ENCODE data around the gene NUTM1. TPM values are rescaled to one million over a fixed set of nuclear protein-coding genes. Genes with fewer than 3 reads are reported as not detected.
"Not testable (repeated sequence)": the region's sequence is repeated elsewhere in the genome, so short reads cannot be mapped to it uniquely, and the experiment has no call there.

Gene NUTM1
- total RNA-seq, 4 donors from 2014 or later, result 0.10 TPM; not detected in 3

DNA sequence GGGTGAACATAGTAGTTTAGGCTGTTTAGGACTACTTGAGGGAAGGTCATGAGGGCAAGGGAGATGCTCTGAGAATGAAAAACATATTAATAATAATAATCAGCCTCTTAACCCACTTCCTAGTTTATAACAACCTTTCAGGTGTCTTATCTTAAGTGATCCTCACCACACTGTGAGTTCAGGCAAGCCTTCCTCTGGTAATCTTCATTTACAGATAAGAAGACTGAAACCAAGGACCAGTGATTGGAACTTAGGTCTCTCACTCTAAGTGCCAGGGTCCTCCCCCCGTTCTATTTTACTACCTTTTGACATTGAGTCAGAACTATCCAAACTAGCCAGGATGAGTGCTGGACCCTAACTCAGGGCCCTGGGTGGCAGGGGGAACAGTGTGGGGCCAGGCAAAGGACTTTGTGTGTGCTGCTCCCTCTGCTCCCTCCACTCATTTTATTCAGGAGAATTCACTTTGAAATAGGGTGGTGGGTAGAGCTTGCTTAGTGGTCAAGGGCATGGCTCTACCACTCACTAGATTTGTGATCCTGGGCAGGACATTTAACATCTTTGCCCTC lies 5.7 kb downstream of the NUTM1 start:
- no peaks in the 10 kb centered on the region for H3K27me3 ChIP-seq
- DNase-seq (ENCODE audit: low spot score in 2 of 2), result no peak
- H3K4me1 ChIP-seq, result no peaks in the 10 kb centered on the region
- no peak overlapping the region for H3K27ac ChIP-seq
- no peak for TF ChIP-seq POLR2AphosphoS5 (IDR thresholded peaks at IDR 0.05)
- TF ChIP-seq, protein P1, sequence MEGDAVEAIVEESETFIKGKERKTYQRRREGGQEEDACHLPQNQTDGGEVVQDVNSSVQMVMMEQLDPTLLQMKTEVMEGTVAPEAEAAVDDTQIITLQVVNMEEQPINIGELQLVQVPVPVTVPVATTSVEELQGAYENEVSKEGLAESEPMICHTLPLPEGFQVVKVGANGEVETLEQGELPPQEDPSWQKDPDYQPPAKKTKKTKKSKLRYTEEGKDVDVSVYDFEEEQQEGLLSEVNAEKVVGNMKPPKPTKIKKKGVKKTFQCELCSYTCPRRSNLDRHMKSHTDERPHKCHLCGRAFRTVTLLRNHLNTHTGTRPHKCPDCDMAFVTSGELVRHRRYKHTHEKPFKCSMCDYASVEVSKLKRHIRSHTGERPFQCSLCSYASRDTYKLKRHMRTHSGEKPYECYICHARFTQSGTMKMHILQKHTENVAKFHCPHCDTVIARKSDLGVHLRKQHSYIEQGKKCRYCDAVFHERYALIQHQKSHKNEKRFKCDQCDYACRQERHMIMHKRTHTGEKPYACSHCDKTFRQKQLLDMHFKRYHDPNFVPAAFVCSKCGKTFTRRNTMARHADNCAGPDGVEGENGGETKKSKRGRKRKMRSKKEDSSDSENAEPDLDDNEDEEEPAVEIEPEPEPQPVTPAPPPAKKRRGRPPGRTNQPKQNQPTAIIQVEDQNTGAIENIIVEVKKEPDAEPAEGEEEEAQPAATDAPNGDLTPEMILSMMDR (IDR thresholded peaks at IDR 0.05), result no peak
- no peak for TF ChIP-seq EP300 (IDR thresholded peaks at IDR 0.05)
- TF ChIP-seq POLR2A (IDR thresholded peaks at IDR 0.05), result no peak
- H3K9me3 ChIP-seq, result no peaks in the 10 kb centered on the region
- H3K4me3 ChIP-seq, result no peak overlapping the region
- no peaks in the 10 kb centered on the region for H3K36me3 ChIP-seq
- WGBS, result 57% methylated on average over 1 of the region's 1 CpG

DNA sequence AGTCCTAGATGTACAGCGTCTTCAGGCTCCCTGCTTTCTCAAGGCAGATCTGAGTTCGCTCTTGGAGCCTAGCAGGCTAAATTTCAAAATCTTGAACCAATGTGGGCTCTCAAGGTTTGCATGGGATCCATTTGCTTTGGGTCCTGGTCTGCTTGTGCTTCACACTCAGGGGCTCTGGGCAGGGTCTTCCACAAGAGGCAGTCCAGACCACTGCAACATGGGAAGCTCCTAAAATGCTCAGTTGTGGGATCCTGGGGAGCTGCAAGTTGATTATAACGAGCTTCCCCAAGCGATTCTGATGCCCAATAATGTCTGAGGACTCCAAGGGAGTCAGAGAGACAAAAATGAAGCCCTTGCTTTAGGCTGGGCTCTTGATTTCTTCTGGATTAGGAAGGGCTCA lies 6.7 kb downstream of the NUTM1 start:
- TF ChIP-seq EP300 (IDR thresholded peaks at IDR 0.05) (no peak), POLR2AphosphoS5 (IDR thresholded peaks at IDR 0.05) (no peak), POLR2A (IDR thresholded peaks at IDR 0.05) (no peak)
- TF ChIP-seq, protein P1 (IDR thresholded peaks at IDR 0.05), result no peak
- no peaks in the 10 kb centered on the region for H3K9me3 ChIP-seq
- H3K27me3 ChIP-seq, result no peaks in the 10 kb centered on the region
- DNase-seq (ENCODE audit: low spot score in 2 of 2), result no peak
- H3K36me3 ChIP-seq, result no peaks in the 10 kb centered on the region
- H3K27ac ChIP-seq, result no peak overlapping the region
- no peaks in the 10 kb centered on the region for H3K4me1 ChIP-seq
- 76% methylated on average over 4 of the region's 4 CpGs for WGBS
- no peak overlapping the region for H3K4me3 ChIP-seq

DNA sequence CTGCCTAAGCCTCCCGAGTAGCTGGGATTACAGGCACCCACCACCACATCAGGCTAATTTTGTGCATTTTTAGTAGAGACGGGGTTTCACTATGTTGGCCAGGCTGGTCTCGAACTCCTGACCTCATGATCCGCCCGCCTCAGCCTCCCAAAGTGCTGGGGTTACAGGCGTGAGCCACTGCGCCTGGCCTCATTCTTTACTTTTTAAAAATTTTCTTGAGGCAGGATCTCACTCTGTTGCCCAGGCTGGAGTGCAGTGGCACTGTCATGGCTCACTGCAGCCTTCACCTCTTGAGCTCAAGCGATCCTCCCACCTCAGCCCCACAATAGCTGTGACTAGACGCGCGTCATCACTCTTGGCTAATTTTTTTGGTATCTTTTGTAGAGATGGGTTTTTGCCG lies 9.9 kb downstream of the NUTM1 start:
- DNase-seq (ENCODE audit: low spot score in 2 of 2); H3K27ac ChIP-seq; H3K27me3 ChIP-seq; H3K4me1 ChIP-seq; H3K9me3 ChIP-seq; H3K4me3 ChIP-seq: not testable (repeated sequence)
- peaks cover 12% of the 10 kb centered on the region for H3K36me3 ChIP-seq
- WGBS, result 96% methylated on average over 11 of the region's 12 CpGs

DNA sequence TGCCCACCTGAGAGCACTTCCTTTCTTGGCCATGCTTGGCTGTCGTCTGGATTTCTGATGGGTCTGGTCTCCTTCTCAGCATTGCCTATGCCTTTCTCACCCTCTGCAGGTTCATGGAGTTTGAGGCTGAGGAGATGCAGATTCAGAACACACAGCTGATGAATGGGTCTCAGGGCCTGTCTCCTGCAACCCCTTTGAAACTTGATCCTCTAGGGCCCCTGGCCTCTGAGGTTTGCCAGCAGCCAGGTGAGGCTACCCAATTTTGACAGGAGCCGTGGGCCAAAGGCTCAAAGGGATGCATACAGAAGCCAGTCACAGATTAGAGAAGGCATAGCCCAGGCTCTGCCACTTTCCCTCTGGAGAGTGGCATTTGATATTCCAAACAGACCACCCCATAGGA lies 10.5 kb downstream of the NUTM1 start:
- Histone ChIP-seq H3K4me1 (no peaks in the 10 kb centered on the region), H3K27me3 (no peaks in the 10 kb centered on the region), H3K36me3 (peaks cover 12% of the 10 kb centered on the region), H3K9me3 (no peaks in the 10 kb centered on the region), H3K27ac (no peak overlapping the region), H3K4me3 (no peak overlapping the region)
- no peak for DNase-seq (ENCODE audit: low spot score in 2 of 2)
- WGBS, result 60% methylated on average over 1 of the region's 2 CpGs
- no peak for TF ChIP-seq POLR2AphosphoS5 (IDR thresholded peaks at IDR 0.05)
- TF ChIP-seq, protein P1 (IDR thresholded peaks at IDR 0.05), result no peak
- TF ChIP-seq POLR2A (IDR thresholded peaks at IDR 0.05), result no peak
- no peak for TF ChIP-seq EP300 (IDR thresholded peaks at IDR 0.05)

DNA sequence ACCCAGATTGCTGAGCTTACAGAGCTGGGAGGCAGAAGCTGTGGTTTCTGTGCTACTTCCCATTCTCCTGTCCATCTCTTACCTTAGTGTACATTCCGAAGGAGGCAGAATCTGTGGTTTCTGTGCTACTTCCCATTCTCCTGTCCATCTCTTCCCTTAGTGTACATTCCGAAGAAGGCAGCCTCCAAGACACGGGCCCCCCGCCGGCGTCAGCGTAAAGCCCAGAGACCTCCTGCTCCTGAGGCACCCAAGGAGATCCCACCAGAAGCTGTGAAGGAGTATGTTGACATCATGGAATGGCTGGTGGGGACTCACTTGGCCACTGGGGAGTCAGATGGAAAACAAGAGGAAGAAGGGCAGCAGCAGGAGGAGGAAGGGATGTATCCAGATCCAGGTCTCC lies 11.2 kb downstream of the NUTM1 start:
- H3K36me3 ChIP-seq, result peaks cover 16% of the 10 kb centered on the region
- no peaks in the 10 kb centered on the region for H3K27me3 ChIP-seq
- 97% methylated on average over 7 of the region's 7 CpGs for WGBS
- TF ChIP-seq EP300 (IDR thresholded peaks at IDR 0.05), result no peak
- TF ChIP-seq, protein P1 (IDR thresholded peaks at IDR 0.05), result no peak
- no peak for TF ChIP-seq POLR2AphosphoS5 (IDR thresholded peaks at IDR 0.05)
- no peak for TF ChIP-seq POLR2A (IDR thresholded peaks at IDR 0.05)
- no peak overlapping the region for H3K27ac ChIP-seq
- DNase-seq (ENCODE audit: low spot score in 2 of 2), result no peak
- no peaks in the 10 kb centered on the region for H3K9me3 ChIP-seq
- H3K4me1 ChIP-seq, result no peaks in the 10 kb centered on the region
- H3K4me3 ChIP-seq, result no peak overlapping the region

DNA sequence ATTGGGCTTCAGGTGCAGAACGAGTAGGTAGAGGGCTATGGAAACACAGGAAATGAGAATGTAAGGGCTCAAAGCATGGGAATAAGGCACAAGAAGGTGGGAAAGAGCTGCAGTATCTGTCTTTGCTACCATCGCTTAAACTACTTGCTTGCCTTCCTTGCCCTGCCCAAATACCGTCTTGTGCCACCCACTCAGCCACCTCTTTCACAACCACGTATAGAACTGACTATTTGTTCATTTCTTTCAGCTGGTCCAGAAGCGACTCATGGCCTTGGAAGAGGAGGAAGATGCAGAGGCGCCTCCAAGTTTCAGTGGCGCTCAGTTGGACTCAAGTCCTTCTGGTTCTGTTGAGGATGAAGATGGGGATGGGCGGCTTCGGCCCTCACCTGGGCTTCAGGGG lies 12.1 kb downstream of the NUTM1 start:
- no peak for TF ChIP-seq EP300 (IDR thresholded peaks at IDR 0.05)
- no peak for TF ChIP-seq POLR2A (IDR thresholded peaks at IDR 0.05)
- TF ChIP-seq, protein P1 (IDR thresholded peaks at IDR 0.05), result no peak
- TF ChIP-seq POLR2AphosphoS5 (IDR thresholded peaks at IDR 0.05), result no peak
- Histone ChIP-seq H3K27ac (no peak overlapping the region), H3K27me3 (no peaks in the 10 kb centered on the region), H3K9me3 (no peaks in the 10 kb centered on the region), H3K36me3 (peaks cover 26% of the 10 kb centered on the region), H3K4me3 (no peak overlapping the region), H3K4me1 (peaks cover 8% of the 10 kb centered on the region)
- DNase-seq (ENCODE audit: low spot score in 2 of 2), result no peak
- WGBS, result 84% methylated on average over 9 of the region's 9 CpGs
